ENCODE data around the gene NOLC1.

NOLC1 gene

DNA sequence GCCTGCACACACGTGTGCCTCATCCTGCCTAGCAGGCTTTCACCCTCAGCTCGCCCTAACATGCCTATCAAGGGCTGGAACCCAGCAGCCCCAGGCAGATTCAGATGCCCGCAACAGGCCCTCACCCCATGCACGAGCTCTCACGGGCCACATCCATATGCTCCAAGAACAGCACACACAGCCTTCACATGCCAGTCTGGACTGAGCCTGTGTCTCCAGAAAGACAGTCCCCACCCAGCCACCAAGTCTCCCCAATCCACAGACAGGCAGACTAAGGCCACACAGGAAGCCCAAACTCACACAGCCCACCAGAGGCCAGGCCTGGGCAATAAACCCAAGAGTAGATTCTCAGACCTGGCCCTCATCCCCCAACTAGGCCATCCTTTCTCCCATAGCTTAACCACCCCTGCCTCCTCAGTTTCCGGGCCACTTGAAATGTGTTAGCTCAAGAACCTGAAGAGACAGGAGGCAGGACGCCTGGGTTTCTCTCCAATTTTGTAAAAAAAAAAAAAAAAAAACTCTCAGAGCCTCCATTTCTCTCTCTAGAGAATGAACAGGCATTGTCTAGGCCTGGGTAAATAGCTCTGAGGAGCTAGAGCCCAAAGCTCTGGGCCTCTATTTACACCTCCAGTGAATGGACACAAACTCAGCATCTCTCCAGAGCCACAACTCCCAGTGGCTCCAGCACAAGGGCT is 38.8 kb upstream of the NOLC1 start:
- Histone ChIP-seq H3K9me2 (replicated peaks; ENCODE audit: insufficient read depth, low read length) (no peaks in the 10 kb centered on the region), H3K36me3 (replicated peaks; ENCODE audit: insufficient read depth, low read length) (peaks cover 3% of the 10 kb centered on the region; the same call in 1 of the 2 replicates), H3K9ac (ENCODE audit: low read length) (peak overlapping the region; percentile 69; the same call in 1 of the 2 replicates), H3K4me1 (ENCODE audit: low read length) (peaks cover 30% of the 10 kb centered on the region), H3K27me3 (replicated peaks; ENCODE audit: insufficient read depth, low read length) (no peaks in the 10 kb centered on the region), H3K4me3 (ENCODE audit: low read length) (peak overlapping the region; percentile 81), H3K79me2 (ENCODE audit: low read length) (peaks cover 61% of the 10 kb centered on the region), H3K9me3 (replicated peaks; ENCODE audit: insufficient read depth, low read length) (no peaks in the 10 kb centered on the region), H3K4me2 (ENCODE audit: low read depth, low read length) (peak overlapping the region; percentile 72), H2AFZ (ENCODE audit: low read length) (no peak overlapping the region), H4K20me1 (ENCODE audit: insufficient read depth, low read length) (no peaks in the 10 kb centered on the region), H3K27ac (ENCODE audit: low read length) (no peak overlapping the region), H3F3A (ENCODE audit: insufficient read depth, low read length) (peaks cover 7% of the 10 kb centered on the region; the same call in 1 of the 2 replicates)
- no peak for DNase-seq
- TF ChIP-seq EZH2 (optimal IDR thresholded peaks at IDR 0.05; ENCODE audit: low read depth, low read length): no peak
- TF ChIP-seq EZH2phosphoT487 (IDR thresholded peaks at IDR 0.05; ENCODE audit: low read length): no peak
- TF ChIP-seq, protein P1, sequence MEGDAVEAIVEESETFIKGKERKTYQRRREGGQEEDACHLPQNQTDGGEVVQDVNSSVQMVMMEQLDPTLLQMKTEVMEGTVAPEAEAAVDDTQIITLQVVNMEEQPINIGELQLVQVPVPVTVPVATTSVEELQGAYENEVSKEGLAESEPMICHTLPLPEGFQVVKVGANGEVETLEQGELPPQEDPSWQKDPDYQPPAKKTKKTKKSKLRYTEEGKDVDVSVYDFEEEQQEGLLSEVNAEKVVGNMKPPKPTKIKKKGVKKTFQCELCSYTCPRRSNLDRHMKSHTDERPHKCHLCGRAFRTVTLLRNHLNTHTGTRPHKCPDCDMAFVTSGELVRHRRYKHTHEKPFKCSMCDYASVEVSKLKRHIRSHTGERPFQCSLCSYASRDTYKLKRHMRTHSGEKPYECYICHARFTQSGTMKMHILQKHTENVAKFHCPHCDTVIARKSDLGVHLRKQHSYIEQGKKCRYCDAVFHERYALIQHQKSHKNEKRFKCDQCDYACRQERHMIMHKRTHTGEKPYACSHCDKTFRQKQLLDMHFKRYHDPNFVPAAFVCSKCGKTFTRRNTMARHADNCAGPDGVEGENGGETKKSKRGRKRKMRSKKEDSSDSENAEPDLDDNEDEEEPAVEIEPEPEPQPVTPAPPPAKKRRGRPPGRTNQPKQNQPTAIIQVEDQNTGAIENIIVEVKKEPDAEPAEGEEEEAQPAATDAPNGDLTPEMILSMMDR (IDR thresholded peaks at IDR 0.05; ENCODE audit: low read length): no peak

DNA sequence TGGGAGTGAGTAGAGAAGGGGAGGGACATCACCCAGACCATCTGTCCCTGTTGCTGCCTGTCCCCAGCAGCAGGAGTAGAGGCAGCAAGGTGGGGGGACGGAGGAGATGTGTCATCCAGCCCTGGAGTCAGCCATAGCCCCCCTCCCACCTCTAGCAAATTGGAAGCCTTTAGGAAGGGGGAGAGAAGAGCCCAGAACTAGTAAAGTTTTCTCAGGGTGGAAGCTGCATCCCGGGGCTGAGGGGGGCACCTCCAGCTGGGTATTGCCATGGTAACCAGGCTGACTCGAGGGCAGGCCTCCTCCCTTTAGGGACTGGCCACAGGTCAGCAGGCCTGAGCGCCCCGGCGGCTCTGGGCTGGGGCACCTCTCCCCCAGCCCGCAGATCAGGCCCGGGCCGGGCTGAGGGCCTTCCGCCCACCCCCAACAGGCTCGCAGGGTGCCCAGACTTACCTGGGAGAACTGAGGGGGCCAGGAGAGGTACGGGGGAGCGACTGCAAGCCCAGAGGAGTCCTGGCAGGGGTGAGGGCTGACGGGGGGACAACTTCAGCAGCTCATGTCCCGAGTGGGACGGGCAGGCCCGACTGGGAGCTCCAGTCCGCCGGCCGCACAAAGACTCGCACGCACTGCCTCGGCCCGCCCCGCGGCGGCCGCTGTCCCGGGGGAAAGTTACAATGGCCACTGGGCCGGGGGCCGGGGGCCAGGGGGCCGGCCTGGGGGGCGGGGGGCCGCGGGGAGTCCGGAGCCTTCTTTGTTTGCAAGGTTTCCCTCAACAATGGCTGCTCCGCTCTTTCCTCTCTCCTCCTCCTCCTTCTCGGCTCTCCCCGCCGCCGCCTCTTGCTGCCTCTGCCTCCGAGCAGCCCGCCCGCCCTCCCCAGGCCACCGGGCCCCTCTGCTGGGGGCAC is 38.0 kb upstream of the NOLC1 start:
- H2AFZ ChIP-seq (ENCODE audit: low read length): 0 out of 2 replicates have a peak overlapping the region, but pooled peaks have one; percentile 54
- H3K4me3 ChIP-seq (ENCODE audit: low read length): peak overlapping the region; percentile 81
- peaks cover 3% of the 10 kb centered on the region; the same call in 1 of the 2 replicates for H3K36me3 ChIP-seq (replicated peaks; ENCODE audit: insufficient read depth, low read length)
- H3F3A ChIP-seq (ENCODE audit: insufficient read depth, low read length): peaks cover 7% of the 10 kb centered on the region; the same call in 1 of the 2 replicates
- peaks cover 68% of the 10 kb centered on the region for H3K79me2 ChIP-seq (ENCODE audit: low read length)
- TF ChIP-seq EZH2 (optimal IDR thresholded peaks at IDR 0.05; ENCODE audit: low read depth, low read length) (no peak), EZH2phosphoT487 (IDR thresholded peaks at IDR 0.05; ENCODE audit: low read length) (no peak)
- TF ChIP-seq, protein P1 (IDR thresholded peaks at IDR 0.05; ENCODE audit: low read length): no peak
- H3K27me3 ChIP-seq (replicated peaks; ENCODE audit: insufficient read depth, low read length): no peaks in the 10 kb centered on the region
- H4K20me1 ChIP-seq (ENCODE audit: insufficient read depth, low read length): no peaks in the 10 kb centered on the region
- H3K9ac ChIP-seq (ENCODE audit: low read length): peak overlapping the region; percentile 69; the same call in 1 of the 2 replicates
- no peaks in the 10 kb centered on the region for H3K9me2 ChIP-seq (replicated peaks; ENCODE audit: insufficient read depth, low read length)
- H3K4me1 ChIP-seq (ENCODE audit: low read length): peaks cover 35% of the 10 kb centered on the region
- DNase-seq: no peak
- H3K27ac ChIP-seq (ENCODE audit: low read length): no peak overlapping the region
- no peaks in the 10 kb centered on the region for H3K9me3 ChIP-seq (replicated peaks; ENCODE audit: insufficient read depth, low read length)
- H3K4me2 ChIP-seq (ENCODE audit: low read depth, low read length): peak overlapping the region; percentile 72

DNA sequence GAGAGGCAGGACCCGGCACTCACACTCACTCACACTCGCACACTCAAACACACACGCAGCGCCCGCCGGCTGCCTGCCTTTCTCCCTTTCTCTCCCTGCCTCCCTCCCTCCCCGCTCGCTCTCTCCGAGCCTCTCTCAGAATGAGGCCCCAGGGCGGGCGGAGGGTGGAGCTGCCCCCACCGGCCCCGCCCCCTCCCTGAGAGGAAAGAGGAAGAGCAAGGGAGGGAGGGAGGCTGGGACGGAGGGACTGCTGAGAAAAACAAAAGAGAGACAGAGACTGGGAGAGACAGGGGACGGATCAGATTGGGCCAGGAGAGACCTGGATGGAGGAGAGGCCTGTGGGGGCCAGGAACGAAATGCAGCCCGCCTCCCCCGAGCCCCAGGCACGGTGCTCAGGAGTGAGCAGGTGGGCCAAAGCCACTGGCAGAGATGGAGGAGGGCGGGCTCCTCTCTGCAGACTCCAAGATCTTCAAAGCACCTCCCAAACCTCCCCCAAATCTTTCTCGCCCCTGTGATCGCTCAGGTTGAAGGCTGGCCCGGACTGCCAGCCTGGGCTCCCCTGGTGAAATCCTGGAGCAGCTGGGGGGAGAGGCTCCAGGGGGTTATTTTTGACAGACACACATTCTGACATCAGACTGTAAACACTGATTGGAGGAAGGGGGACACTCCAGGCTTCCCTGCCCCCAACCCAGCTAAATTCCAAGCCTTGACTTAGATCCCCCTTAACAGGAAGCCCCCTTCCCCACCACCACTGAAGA is 37.1 kb upstream of the NOLC1 start:
- H3K36me3 ChIP-seq (replicated peaks; ENCODE audit: insufficient read depth, low read length): peaks cover 3% of the 10 kb centered on the region; the same call in 1 of the 2 replicates
- no peaks in the 10 kb centered on the region for H3K9me3 ChIP-seq (replicated peaks; ENCODE audit: insufficient read depth, low read length)
- H3F3A ChIP-seq (ENCODE audit: insufficient read depth, low read length): peaks cover 7% of the 10 kb centered on the region; the same call in 1 of the 2 replicates
- no peaks in the 10 kb centered on the region for H3K27me3 ChIP-seq (replicated peaks; ENCODE audit: insufficient read depth, low read length)
- H3K4me1 ChIP-seq (ENCODE audit: low read length): peaks cover 38% of the 10 kb centered on the region
- H4K20me1 ChIP-seq (ENCODE audit: insufficient read depth, low read length): no peaks in the 10 kb centered on the region
- peak overlapping the region; percentile 92 for H3K4me2 ChIP-seq (ENCODE audit: low read depth, low read length)
- peak overlapping the region; percentile 49; the same call in 1 of the 2 replicates for H3K27ac ChIP-seq (ENCODE audit: low read length)
- peak overlapping the region; percentile 70 for H3K9ac ChIP-seq (ENCODE audit: low read length)
- peak overlapping the region; percentile 65 for H3K4me3 ChIP-seq (ENCODE audit: low read length)
- peaks cover 76% of the 10 kb centered on the region for H3K79me2 ChIP-seq (ENCODE audit: low read length)
- H2AFZ ChIP-seq (ENCODE audit: low read length): peak overlapping the region; percentile 77
- peak; percentile 83 for DNase-seq
- no peaks in the 10 kb centered on the region for H3K9me2 ChIP-seq (replicated peaks; ENCODE audit: insufficient read depth, low read length)
- TF ChIP-seq, protein P1 (IDR thresholded peaks at IDR 0.05; ENCODE audit: low read length): no peak
- TF ChIP-seq EZH2phosphoT487 (IDR thresholded peaks at IDR 0.05; ENCODE audit: low read length): no peak
- no peak for TF ChIP-seq EZH2 (optimal IDR thresholded peaks at IDR 0.05; ENCODE audit: low read depth, low read length)
